ENCODE measurements around the gene PANX3.

DNA sequence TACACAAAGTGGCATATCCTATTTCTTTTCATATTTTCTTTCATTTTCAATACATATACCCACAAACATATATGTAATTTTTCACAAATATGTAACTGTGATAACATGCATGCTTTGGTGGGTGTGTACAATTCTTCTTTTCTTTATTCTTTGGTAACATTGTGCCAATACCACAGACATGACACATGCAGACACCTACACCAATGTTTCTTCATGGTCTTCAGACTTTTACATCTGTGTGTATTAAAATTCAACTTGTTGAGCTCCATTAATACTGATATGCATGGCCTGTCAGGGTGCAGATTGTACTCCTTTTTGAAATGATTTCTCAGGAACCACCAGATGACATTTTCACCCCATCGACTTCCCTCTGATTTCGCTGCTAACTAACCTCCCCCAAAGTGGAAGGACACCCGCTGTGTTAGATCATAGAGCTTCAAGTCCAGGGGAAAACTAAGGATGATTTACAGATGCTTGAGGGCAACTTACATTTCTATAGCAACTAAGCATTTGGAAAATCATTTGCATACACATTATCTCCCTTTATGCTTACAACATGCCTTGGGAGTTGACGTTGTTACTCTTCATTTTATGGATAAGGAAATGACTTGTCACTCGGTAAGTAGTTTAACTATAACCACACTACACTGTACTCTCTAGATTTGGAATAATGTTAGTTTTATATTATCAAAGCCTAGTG lies 10.5 kb upstream of the PANX3 start:
- TF ChIP-seq POLR2A (IDR thresholded peaks at IDR 0.05; ENCODE audit: low read depth, low read length) (no peak), POLR2AphosphoS5 (IDR thresholded peaks at IDR 0.05; ENCODE audit: low read depth, low read length) (no peak)
